GM19463 (cell line): ENCODE results near the gene VTI1A.
A peak's percentile ranks its signal among the peaks of the same experiment; 100 is the strongest.

ENCODE experiments used
- ATAC-seq: cut with Tn5 transposase; IDR thresholded peaks from one replicate; pipeline ENCODE4 v1.9.1; 2021; ENCODE audit warnings: mild to moderate bottlenecking, moderate library complexity; ENCODE audit not compliant: unreplicated experiment

VTI1A gene

DNA sequence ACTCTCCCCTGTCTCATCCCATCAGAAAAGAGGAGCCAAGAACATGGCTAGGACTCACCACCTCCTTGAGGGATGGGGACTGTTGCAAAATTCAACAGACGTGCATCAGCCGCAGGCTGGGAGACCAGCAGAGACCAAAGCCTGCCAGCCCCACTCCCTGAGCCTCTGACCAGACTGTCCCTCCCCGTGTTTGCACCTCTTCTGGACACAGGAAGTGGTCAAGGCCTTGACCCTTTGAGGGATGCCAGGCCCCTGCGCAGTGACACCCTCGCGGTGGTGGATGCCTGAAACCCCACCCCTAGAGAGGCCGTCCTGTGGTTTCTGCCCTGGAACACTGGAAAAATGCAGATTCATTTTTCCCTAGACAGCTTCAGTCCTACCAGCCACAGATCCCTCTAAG is 374.6 kb downstream of the VTI1A start:
- ATAC-seq = no peak

GRCh38 chr10:112823007-112823406 is 376.0 kb downstream of the VTI1A start:
- no peak for ATAC-seq

DNA sequence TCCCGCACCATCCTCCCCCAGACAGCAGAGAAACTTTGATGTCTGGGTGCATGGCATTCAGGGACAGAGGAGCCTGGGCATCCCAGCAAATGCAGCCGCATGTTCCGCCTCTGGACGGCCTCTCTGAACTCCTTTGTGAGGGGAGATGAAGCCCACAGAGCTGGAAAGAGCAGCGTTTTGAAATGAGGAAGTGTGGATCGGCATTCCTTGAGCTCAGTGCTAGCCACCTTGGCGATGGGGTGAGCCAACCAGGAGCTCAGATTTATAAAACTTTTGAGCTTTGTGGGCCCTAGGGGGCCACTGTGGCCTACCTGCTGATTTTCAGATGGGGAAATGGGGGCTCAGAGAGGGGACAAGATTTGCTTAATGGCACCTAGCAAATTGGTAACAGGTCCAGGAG is 376.6 kb downstream of the VTI1A start:
- no peak for ATAC-seq

DNA sequence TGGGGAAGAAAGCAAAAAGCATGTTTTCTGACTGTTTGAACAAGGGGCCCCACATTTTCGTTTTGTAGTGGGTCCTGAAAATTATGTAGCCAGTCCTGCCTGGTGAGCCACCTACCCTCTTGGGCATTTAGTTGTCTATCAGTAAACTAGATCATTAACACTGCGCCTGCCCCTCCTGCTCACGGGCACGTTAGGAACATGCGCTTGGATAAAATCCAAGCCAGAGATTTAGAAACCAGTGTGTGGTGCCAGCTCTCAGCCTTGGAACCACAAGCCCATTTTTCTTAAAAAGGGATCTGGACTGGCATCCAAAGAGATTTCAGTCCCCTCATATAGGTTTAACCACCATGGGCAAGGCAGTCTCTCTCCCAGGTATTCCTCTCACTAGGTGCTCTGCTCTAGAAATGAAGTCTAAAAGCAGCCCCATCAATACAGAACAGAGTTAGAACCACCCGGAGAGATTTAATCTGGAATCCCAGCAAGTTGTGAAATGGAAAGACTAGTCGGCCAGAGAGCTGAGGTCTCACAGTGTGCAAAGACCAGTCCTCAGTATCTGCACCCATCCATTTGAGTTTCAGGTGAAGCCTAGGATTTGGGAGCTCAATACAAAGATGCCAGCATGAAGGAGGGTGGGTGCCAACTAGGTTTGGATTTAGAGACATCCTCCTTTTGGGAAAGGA is 379.1 kb downstream of the VTI1A start:
- ATAC-seq = no peak

DNA sequence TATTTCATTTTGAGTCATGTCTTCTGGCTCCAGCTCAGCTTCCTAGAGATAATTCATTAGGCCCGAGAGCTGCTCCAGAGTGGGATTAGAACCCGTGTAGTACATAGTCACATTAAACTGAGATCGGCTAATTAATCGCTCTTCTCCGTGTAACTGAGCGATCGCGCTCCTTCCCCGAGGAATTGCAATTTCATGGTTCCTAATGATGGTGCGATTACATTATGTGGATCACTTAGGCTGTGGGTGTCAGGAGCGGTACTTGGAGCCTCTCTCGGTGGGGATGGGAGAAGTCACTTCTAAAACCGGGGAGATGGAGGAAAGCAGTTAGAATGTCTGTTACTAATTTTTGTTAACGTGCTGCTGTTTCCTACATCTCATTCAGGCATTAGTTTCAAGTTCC is 380.1 kb downstream of the VTI1A start:
- ATAC-seq = no peak

GRCh38 chr10:112827951-112828350 is 380.9 kb downstream of the VTI1A start:
- no peak for ATAC-seq

GRCh38 chr10:112831859-112832258 is 384.8 kb downstream of the VTI1A start:
- ATAC-seq = no peak

DNA sequence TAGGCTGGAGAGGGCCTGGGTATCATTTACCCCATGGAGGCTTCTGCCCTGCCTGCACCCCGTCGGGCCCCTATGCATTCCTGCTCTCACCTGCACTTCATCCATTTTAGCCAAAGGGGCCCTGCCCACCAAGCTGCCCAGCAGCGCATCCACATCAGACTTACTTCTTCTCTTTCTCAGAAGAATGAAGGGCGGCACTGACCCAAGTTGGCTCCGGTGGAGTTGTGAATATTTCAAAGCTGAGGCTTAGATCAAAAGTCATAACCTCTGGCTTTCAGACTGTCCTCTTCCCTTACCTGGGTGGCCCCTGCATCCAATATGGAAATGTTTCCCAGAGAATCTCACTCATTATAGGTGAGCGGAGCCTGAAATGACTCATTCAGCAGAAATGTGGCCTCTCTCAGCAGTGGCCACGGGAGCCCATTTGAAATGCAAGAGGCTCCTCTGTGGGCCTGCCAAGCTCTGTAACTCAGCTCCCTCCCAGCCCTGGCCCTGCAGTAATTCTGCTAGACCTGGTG is 385.4 kb downstream of the VTI1A start:
- ATAC-seq = no peak

DNA sequence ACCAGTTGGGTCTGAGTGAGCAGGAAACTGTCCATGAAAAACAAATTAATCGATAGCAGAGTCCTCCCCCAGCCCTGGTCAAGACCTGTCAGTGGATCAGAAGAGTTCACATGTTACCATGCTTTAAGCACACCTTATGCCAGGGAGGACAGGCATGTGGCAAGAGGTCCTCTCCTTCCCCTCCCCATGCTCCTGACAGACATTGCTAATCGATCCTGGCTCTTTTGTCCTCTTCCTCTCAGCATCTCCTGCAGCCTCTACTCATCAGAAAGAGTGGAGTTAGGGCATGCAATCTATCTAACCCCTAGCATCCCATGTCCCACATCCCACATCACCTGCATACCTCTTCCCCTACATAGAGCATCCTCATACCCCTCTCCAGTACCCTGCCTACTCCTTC is 385.9 kb downstream of the VTI1A start:
- no peak for ATAC-seq

DNA sequence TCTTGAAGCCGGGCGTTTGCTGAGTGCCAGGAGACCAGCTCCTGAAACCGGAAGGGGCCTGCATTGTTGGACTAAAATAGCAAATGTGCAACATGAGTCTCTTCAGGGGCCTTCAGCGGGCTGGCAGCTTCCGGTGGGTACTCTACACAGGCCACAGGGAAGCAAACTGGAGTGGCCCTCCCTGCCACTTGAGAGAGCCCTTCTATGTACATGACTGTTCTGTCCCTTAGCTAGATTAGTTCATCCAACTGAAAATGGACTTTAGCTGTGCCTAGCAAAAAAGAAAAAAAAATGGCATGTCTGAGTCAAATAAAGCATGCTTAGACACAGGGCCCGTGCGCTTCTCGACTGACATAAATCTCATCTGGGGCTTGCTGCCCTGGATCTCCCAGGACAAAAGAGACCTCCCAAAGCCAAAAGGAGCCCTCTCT is 387.8 kb downstream of the VTI1A start:
- ATAC-seq = no peak

DNA sequence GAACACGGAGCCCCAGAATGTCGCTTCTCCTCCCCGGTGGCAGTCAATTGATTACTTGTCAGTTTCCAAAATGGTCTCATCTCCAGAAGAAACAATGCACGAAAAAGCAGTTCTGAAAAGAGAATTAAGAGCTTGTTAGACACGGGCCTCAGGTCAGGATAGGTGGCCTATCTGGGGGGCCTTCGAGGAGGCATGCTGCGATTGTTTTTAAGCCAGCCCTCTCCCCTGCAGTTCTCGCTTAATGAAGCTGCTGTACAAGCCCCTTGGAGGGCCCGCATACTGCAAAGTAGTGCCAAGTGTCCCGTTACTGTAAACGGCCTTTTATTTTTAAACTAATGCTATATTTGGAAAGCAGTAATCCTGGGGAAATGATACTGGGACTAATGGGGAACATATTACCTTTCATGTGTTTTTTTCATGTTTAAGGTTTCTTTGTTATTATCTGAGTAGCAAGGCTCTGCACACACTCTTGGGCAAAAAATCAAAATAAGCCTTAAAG is 388.3 kb downstream of the VTI1A start:
- ATAC-seq = no peak

- no peak for ATAC-seq
Measured at GRCh38 chr10:112835944-112836451, 389.0 kb downstream of the VTI1A start.

- no peak for ATAC-seq
Measured at GRCh38 chr10:112838784-112839481, 391.9 kb downstream of the VTI1A start.

GRCh38 chr10:112839928-112840654 is 393.1 kb downstream of the VTI1A start:
- no peak for ATAC-seq

DNA sequence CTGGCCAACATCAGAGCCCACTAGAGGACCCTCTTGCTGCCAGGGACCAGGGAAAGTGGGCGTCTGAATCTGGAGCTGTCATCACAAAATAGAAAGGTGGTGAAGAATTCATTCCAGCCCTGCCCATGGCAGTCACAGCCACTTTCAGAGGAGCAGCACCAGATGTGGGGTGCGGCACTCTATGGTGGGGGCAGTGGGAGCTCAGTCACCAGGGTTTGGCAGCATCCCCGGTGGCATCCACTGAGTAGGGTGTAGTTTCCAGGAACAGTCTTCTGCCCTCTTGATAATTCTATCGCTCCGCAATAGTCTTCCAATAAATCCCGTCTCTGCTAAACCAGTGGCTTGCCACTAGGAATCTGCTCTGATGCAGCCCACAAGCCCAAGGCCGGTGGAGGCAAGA is 394.5 kb downstream of the VTI1A start:
- no peak for ATAC-seq

GRCh38 chr10:112842832-112843360 is 395.9 kb downstream of the VTI1A start:
- peak; percentile 99 for ATAC-seq

DNA sequence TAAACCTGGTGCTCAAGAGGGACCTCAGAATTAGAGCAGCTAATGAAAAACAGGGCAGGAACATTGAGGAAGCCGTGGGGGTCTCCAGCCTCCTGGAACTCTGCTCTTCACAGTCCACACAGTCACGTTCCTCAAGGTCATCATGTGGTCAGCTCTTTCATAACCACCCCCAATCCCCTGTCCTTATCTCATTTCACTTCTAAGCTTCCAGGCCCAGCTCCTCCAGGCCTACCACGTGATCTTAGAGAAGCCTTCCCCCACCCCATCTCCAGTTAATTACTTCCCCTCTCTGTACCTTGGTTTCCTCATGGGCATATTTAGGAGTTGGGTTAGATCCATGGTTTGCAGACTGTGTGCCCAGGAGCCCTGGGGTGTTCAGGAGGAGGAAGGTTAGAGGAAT is 396.6 kb downstream of the VTI1A start:
- ATAC-seq = no peak

DNA sequence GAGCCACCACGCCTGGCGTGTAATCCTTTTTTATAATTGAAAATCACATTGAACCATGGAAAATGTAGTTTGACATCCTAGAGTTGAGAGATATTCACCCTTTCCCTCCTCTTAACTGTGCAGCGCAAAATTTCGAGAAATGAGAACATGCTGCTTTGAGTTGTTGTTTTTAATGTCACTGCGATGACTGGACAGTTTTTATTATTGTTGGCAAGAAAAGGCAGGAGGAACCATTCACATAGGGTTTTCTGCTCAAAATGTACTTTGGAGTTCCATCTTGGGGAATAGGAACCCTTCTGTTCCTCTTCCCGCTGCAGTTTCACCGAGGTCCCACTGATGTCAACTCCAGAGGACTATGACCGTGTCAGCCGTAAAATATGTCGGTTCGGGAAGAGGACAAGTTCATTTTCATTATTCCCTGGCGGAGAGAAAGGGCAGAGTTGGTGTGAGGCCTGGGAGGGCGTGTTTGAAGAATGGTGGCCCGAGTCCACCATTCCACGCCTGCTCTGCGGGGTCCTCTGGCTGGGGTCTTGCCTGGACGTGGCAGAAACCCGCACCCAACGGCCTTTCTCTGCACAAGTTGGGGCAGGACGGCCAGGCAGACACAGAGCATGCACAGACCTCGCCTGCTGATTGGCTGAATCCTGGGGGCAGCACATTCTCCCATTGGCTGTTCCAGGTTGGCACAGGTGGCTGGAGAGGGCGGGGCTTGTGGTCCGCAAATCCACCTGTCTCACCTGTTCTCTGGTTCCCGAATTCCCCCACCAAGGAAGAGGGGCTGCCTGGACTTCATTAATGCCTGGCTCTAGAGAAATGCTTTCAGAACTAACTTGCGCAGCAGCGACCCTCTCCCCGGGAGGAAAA is 397.9 kb downstream of the VTI1A start:
- no peak for ATAC-seq

DNA sequence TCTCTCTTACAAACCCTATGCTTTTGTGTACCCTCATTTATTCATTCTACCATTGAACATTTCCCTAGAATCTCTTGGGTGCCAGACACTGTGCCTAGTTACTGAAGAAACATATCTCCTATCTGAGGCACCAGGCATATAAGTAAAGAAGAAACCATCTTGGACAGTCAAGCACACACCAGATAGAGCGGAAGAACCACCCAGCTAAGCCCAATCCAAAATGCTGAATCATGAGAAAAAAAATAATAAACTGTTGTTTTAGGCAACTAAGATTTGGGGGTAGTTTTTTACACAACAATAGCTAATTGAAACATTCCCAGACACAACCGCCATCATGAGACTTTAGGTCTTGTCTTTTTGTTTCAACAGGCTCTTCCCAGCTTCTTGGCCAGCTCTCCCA is 400.8 kb downstream of the VTI1A start:
- ATAC-seq = no peak

- ATAC-seq = no peak
Measured at GRCh38 chr10:112848228-112848627, 401.2 kb downstream of the VTI1A start.
